Measurements from ENCODE around the gene LRP10. TPM values are rescaled to one million over a fixed set of nuclear protein-coding genes. Genes with fewer than 3 reads are reported as not detected.
"Not testable (repeated sequence)": the region's sequence is repeated elsewhere in the genome, so short reads cannot be mapped to it uniquely, and the experiment has no call there.

The LRP10 gene
- total RNA-seq, 2 experiments from 2014 or later = 62.4 to 64.3 TPM

DNA sequence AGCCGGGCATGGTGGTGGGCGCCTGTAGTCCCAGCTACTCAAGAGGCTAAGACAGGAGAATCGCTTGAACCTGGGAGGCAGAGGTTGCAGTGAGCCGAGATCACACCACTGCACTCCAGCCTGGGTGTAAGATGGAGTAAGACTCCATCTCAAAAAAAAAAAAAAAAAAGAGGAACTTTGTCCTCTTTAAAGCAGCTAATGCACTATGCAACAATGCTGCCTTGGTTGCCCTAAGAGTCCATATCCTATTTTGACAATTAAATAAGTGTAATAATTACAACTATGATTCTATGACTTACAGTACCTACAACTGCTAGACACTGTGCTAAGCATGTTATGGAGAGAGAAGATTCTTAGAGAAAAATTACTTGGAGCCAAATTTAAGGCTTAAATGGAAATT, 43.3 kb downstream of the LRP10 start:
- CTCF ChIA-PET = interaction anchor here (1.0 kb wide), 1 partner anchor 62 kb away, joined by 4 read pairs; no protein-coding TSS in a partner anchor
- peaks cover 22% of the 10 kb centered on the region for H3K36me3 Mint-ChIP-seq
- intact Hi-C loops (cut with micrococcal nuclease) = loop anchor here (5.0 kb wide), 1 partner anchor 42 kb away; the partner anchor contains the start of gene HAUS4
- POLR2A ChIA-PET, H3K27me3 Mint-ChIP-seq, H3K9me3 Mint-ChIP-seq, DNase-seq, H3K4me3 Mint-ChIP-seq, H3K27ac Mint-ChIP-seq: not testable (repeated sequence)
- peaks cover 48% of the 10 kb centered on the region for H3K4me1 Mint-ChIP-seq (ENCODE audit: low read depth)

GRCh38 chr14:22915886-22916521, 44.5 kb downstream of the LRP10 start:
- Mint-ChIP-seq H3K27ac (peak overlapping the region; percentile 33), H3K27me3 (no peaks in the 10 kb centered on the region), H3K4me3 (no peak overlapping the region), H3K9me3 (no peaks in the 10 kb centered on the region), H3K36me3 (peaks cover 30% of the 10 kb centered on the region), H3K4me1 (ENCODE audit: low read depth) (peaks cover 50% of the 10 kb centered on the region)
- POLR2A ChIA-PET = no interaction called here
- CTCF ChIA-PET = interaction anchor here (1.0 to 5.4 kb wide), 5 partner anchors 15 to 929 kb away, joined by 3 to 35 read pairs (median 6); no protein-coding TSS in a partner anchor
- DNase-seq = no peak
- intact Hi-C loops (cut with micrococcal nuclease) = loop anchor here (5.0 kb wide), 1 partner anchor 41 kb away; the partner anchor contains the start of gene HAUS4

DNA sequence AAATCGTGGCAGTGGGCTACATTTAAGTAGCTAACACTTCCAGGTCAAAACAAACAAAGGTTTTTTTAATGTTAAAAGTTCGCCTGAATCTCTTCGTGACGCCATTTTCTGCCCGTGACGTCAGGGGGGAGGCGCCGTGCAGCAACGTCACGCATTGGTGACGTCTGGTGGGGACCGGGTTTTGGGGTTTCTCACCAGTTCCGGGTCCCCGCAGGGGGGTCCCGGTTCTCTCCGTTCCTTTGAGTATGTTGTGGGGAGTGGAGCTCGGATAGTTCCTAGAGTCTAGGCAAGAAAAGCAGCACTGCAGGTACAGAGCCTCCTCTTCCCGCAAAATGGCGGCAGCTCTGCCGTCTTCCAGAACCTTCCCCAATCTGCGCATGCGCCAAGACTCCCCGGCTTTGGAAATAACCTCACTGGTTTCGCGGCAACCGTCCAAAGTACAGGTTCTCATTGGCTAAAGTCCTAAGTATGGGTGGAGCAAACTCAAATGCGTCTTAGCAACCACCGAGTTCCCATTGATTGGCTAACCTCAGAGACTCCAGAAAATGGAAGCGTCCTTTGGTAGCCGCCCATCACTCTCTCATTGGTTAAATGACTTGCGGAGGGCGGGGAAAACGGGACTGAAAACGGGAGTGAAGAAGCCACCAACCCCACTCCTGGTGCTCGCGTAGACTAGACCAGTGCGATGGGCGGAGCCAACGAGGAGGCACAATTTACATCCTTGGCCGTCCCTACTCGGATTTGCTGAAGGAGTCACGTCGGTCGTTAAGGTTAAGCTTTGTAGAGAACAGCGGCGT, 47.5 kb downstream of the LRP10 start, which contains the start of gene RBM23:
TSS of gene RBM23 (minus strand) at position 346 of the 797 bp plus-strand sequence.
- ChIA-PET POLR2A (interaction anchor here (0.6 to 3.8 kb wide), 21 partner anchors 10 to 1493 kb away, joined by 3 to 47 read pairs (median 3); partner anchors contain the start of genes DAD1, HAUS4, MRPL52 and OXA1L), CTCF (interaction anchor here (0.8 to 5.4 kb wide), 14 partner anchors 10 to 349 kb away, joined by 3 to 45 read pairs (median 5); partner anchors contain the start of genes LRP10 and PRMT5)
- Mint-ChIP-seq H3K27ac (peak within 1 kb of the TSS; percentile 99), H3K9me3 (no peaks in the 10 kb centered on the region), H3K36me3 (peaks cover 52% of the 10 kb centered on the region), H3K4me1 (ENCODE audit: low read depth) (peaks cover 35% of the 10 kb centered on the region), H3K27me3 (no peaks in the 10 kb centered on the region), H3K4me3 (peak within 1 kb of the TSS; percentile 84)
- peak; percentile 100 for DNase-seq
- intact Hi-C loops (cut with micrococcal nuclease) = loop anchor here (1.0 to 5.0 kb wide), 7 partner anchors 10 to 362 kb away; partner anchors contain the start of genes DAD1, HAUS4, LRP10 and OXA1L

- H3K36me3 Mint-ChIP-seq = peaks cover 55% of the 10 kb centered on the region
- POLR2A ChIA-PET = interaction anchor here (0.8 to 3.8 kb wide), 10 partner anchors 9 to 357 kb away, joined by 3 to 47 read pairs (median 4); partner anchors contain the start of genes DAD1, HAUS4, MRPL52 and PRMT5
- CTCF ChIA-PET = interaction anchor here (0.9 to 5.4 kb wide), 8 partner anchors 10 to 349 kb away, joined by 3 to 45 read pairs (median 8); partner anchors contain the start of gene PRMT5
- no peaks in the 10 kb centered on the region for H3K9me3 Mint-ChIP-seq
- H3K4me3 Mint-ChIP-seq = peak overlapping the region; percentile 84
- H3K27ac Mint-ChIP-seq = peak overlapping the region; percentile 99
- DNase-seq = no peak
- intact Hi-C loops (cut with micrococcal nuclease) = loop anchor here (1.0 to 5.0 kb wide), 7 partner anchors 10 to 363 kb away; partner anchors contain the start of genes DAD1, HAUS4, LRP10 and OXA1L
- H3K27me3 Mint-ChIP-seq = no peaks in the 10 kb centered on the region
- H3K4me1 Mint-ChIP-seq (ENCODE audit: low read depth) = peaks cover 32% of the 10 kb centered on the region
These were observed 48.0 kb downstream of the LRP10 start for GRCh38 chr14:22919601-22919921.

GRCh38 chr14:22920697-22921096, 49.2 kb downstream of the LRP10 start:
- DNase-seq = no peak
- Mint-ChIP-seq H3K4me1 (ENCODE audit: low read depth) (peaks cover 30% of the 10 kb centered on the region), H3K27ac (no peak overlapping the region), H3K4me3 (no peak overlapping the region), H3K27me3 (no peaks in the 10 kb centered on the region), H3K9me3 (no peaks in the 10 kb centered on the region), H3K36me3 (peaks cover 58% of the 10 kb centered on the region)
- ChIA-PET CTCF (interaction anchor here (0.6 to 5.4 kb wide), 5 partner anchors 9 to 66 kb away, joined by 3 to 45 read pairs (median 28); partner anchors contain the start of gene PRMT5), POLR2A (interaction anchor here (3.8 kb wide), 1 partner anchor 8 kb away, joined by 47 read pairs; the partner anchor contains the start of gene PRMT5)
- intact Hi-C loops (cut with micrococcal nuclease) = no loop called here

- Mint-ChIP-seq H3K4me3 (no peak overlapping the region), H3K36me3 (peaks cover 65% of the 10 kb centered on the region), H3K27me3 (no peaks in the 10 kb centered on the region), H3K4me1 (ENCODE audit: low read depth) (peaks cover 34% of the 10 kb centered on the region), H3K9me3 (no peaks in the 10 kb centered on the region), H3K27ac (no peak overlapping the region)
- no peak for DNase-seq
- ChIA-PET POLR2A (no interaction called here), CTCF (interaction anchor here (1.0 kb wide), 1 partner anchor 22 kb away, joined by 3 read pairs; no protein-coding TSS in a partner anchor)
- intact Hi-C loops (cut with micrococcal nuclease) = no loop called here
These were observed 50.8 kb downstream of the LRP10 start for GRCh38 chr14:22922294-22922693.

DNA sequence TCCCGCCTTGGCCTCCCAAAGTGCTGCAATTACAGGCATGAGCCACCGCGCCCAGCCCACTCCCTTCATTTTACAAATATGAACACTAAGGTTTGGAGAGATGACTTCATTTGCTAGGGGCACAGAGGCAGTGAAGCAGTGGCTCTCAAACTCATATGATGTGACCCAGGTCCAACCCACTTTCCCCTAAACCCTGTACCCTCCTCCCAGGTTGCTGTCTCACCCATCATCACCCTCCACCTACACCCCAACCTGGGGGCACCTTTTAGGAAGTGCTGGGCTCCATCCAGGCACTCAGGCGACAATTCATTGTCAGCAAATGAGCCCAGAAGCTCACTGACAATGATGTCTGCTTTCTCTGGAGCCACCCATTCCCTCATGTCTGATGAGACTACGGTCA, 52.2 kb downstream of the LRP10 start:
- CTCF ChIA-PET = interaction anchor here (1.3 kb wide), 1 partner anchor 59 kb away, joined by 3 read pairs; no protein-coding TSS in a partner anchor
- Mint-ChIP-seq H3K27me3 (no peaks in the 10 kb centered on the region), H3K4me3 (no peak overlapping the region), H3K36me3 (peaks cover 62% of the 10 kb centered on the region), H3K9me3 (no peaks in the 10 kb centered on the region), H3K27ac (no peak overlapping the region), H3K4me1 (ENCODE audit: low read depth) (peaks cover 38% of the 10 kb centered on the region)
- DNase-seq = no peak
- intact Hi-C loops (cut with micrococcal nuclease) = no loop called here
- POLR2A ChIA-PET = interaction anchor here (0.6 kb wide), 1 partner anchor 342 kb away, joined by 3 read pairs; no protein-coding TSS in a partner anchor

GRCh38 chr14:22925513-22925912, 54.0 kb downstream of the LRP10 start:
- DNase-seq = no peak
- Mint-ChIP-seq H3K4me1 (ENCODE audit: low read depth) (peaks cover 25% of the 10 kb centered on the region), H3K27me3 (no peaks in the 10 kb centered on the region), H3K9me3 (no peaks in the 10 kb centered on the region), H3K36me3 (peaks cover 50% of the 10 kb centered on the region), H3K27ac (no peak overlapping the region), H3K4me3 (no peak overlapping the region)
- ChIA-PET CTCF (no interaction called here), POLR2A (no interaction called here)
- intact Hi-C loops (cut with micrococcal nuclease) = no loop called here

DNA sequence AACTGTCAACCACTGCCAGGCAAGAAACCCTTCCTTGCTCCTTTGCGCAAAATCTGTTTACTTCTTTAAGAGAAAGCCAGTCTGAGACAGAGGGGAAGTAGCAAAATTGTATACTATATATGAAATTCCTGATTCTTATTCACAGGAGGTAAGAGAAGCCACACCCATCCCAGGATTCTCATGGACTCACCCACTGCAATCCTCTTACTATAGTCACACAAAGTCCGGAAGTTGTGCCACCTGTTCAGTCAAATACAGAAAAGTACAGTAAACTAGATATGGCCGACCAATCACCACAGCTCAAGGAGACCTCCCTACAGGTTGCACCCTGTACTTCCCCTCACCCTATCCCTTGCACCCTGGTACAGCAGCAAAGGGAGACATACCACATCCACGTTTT, 54.8 kb downstream of the LRP10 start:
- intact Hi-C loops (cut with micrococcal nuclease) = no loop called here
- Mint-ChIP-seq H3K27ac (no peak overlapping the region), H3K4me3 (no peak overlapping the region), H3K4me1 (ENCODE audit: low read depth) (peaks cover 25% of the 10 kb centered on the region), H3K9me3 (no peaks in the 10 kb centered on the region), H3K27me3 (no peaks in the 10 kb centered on the region), H3K36me3 (peaks cover 45% of the 10 kb centered on the region)
- CTCF ChIA-PET = interaction anchor here (1.2 kb wide), 1 partner anchor 47 kb away, joined by 3 read pairs; no protein-coding TSS in a partner anchor
- POLR2A ChIA-PET = interaction anchor here (4.4 kb wide), 1 partner anchor 7 kb away, joined by 47 read pairs; the partner anchor contains the start of gene RBM23
- no peak for DNase-seq

DNA sequence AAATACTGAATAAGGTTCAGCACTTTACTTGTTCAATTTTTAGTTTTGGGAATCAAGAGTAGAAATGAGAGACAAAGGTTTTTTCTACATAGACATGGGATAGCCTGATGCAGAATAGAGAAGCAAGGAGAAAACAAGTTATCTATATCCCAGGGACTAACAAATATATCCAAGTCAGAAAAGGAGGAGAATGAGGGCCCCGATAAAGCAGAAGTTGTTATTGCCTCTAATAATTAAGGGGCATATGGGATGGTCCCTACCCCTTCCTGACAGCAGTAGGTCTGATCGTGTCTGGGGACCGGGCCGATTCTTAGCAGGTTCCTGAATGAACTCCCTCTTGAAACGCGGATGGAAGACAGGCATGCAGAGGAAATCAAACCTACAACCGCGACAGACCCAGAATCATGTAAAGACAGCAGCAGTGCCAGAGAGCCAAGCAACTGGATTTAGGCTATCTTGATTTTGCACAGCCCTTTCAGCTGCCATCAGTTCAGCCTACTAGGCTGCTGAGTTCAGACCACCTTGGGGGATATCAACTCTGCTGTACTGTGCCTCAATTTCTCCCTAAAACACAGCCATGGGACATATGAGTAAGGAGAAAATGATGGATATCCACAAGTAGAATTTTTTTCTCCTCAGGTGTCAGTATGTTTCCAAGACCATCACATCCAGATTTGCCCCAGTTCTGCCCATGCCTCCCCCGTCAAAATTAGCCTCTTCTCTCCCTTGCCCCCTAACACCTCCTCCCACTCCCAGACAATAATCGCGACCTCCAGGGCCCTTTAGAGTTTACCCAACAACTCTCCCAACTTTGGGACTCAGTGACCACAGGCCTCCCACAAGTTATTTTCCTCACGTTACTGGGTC, 56.9 kb downstream of the LRP10 start:
- Mint-ChIP-seq H3K4me1 (ENCODE audit: low read depth) (peaks cover 37% of the 10 kb centered on the region), H3K9me3 (no peaks in the 10 kb centered on the region), H3K27me3 (no peaks in the 10 kb centered on the region), H3K27ac (no peak overlapping the region), H3K4me3 (no peak overlapping the region), H3K36me3 (peaks cover 34% of the 10 kb centered on the region)
- intact Hi-C loops (cut with micrococcal nuclease) = loop anchor here (1.0 kb wide), 6 partner anchors 9 to 339 kb away; partner anchors contain the start of genes DAD1, LRP10 and RBM23
- POLR2A ChIA-PET = interaction anchor here (0.6 to 4.4 kb wide), 10 partner anchors 9 to 1404 kb away, joined by 3 to 47 read pairs (median 5); partner anchors contain the start of genes ACIN1, C14orf119, DAD1 and HAUS4
- CTCF ChIA-PET = interaction anchor here (1.0 to 4.6 kb wide), 16 partner anchors 10 to 372 kb away, joined by 3 to 45 read pairs (median 6); partner anchors contain the start of genes AJUBA, CDH24, HAUS4 and RBM23
- peak; percentile 19 for DNase-seq

Data from activated CD4-positive, alpha-beta memory T cell treated with anti-CD3 and anti-CD28 coated beads for 36 hours (primary cell).